ENCODE measurements around the gene ASCC1.
"Not testable (repeated sequence)": the region's sequence is repeated elsewhere in the genome, so short reads cannot be mapped to it uniquely, and the experiment has no call there.

Gene ASCC1

DNA sequence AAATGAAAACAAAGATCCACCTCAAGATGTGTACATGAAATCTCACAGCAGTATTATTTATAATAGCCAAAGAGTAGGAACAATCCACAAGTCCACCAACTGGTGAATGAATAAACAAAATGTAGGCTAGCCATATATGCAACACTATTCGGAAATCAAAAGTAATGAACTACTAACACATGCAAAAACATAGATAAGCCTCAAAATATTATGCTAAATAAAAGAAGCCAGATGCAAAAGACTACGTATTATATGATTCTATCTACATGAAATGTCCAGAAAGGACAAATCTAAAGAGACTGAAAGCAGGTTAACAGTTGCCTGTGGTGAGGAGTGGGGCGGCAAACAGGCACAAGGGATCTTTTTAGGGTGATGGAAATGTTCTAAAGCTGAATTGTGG lies 49.0 kb downstream of the ASCC1 start:
- DNase-seq, result no peak

DNA sequence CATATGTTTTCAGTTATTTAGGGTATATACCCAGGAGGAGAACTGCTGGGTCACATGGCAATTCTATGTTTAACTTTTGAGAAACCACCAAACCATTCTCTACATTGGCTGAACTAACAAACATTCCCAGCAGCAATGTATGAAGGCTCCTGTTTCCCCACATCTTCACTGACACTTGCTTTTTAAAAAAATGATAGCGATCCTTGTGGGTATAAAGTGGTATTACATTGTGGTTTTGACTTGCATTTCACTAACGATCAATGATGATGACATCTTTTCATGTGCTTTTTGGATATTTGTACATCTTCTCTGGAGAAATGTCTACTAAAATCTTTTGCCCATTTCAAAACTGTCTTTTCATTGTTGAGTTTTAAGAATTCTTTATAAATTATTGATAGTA lies 51.5 kb downstream of the ASCC1 start:
- DNase-seq, result no peak

DNA sequence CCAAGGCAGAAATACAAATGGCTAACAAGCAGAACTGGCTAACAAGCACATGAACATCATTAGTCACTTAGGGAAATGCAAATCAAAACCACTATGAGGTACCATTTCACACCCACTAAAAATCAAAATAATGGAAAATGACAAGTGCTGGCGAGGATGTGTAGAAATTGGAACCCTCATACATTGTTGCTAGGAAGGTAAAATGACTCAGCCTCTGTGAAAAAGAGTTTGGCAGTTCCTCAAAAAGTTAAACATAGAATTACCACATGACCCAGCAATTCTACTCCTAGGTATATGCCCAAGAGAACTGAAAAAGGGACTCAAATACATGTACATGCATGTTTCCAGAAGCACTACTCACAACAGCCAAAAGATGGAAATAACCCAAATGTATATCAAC lies 53.1 kb downstream of the ASCC1 start:
- peak; percentile 77 for DNase-seq

DNA sequence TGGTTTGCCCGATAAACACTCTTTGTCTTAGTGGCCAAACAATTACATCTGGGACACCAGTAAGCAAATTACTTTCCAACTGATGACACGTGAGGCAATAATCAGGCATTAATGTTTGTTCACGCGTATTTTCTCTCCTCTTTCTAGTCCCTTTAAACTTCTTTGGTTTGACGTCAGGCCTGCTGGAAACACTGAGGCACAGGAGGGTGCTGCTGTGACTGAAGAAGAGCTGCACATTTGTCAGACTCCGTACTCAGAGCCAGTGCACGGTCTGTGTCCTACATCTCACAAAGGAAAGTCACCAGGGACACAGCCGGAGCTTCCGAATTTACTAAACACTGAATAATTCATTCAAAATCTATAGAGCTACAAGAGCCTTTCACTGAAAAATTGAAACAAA lies 57.9 kb downstream of the ASCC1 start:
- no peak for DNase-seq

DNA sequence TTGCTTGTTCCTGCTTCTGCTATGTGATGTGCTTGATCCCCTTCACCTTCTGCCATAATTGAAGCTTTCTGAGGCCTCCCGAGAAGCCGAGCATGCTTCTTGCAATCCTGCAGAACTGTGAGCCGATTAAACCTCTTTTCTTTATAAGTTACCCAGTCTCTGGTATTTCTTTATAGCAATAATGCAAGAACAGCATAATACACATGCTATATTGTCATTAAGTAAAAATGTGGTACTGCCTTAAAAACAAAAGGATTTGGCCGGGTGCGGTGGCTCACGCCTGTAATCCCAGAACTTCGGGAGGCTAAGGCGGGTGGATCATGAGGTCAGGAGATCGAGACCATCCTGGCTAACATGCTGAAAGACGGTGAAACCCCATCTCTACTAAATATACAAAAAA lies 59.9 kb downstream of the ASCC1 start:
- DNase-seq, result no peak

DNA sequence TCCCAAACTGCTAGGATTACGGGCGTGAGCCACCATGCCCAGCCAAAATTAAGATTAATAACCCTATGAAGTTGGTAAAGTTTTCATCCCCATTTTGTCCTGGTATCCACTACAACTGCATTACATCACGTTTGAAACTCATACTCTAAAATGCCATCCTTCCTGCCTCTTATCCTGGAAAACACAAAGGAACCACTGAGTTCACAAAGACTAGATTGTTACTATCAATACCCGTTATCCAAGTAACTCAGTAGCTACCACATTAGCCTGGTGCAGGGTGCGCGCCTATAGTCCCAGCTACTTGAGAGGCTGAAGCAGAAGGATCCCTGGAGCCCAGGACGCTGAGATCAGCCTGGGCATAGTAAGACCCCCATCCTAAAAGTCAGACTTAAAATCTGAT lies 63.8 kb downstream of the ASCC1 start:
- no peak for DNase-seq

DNA sequence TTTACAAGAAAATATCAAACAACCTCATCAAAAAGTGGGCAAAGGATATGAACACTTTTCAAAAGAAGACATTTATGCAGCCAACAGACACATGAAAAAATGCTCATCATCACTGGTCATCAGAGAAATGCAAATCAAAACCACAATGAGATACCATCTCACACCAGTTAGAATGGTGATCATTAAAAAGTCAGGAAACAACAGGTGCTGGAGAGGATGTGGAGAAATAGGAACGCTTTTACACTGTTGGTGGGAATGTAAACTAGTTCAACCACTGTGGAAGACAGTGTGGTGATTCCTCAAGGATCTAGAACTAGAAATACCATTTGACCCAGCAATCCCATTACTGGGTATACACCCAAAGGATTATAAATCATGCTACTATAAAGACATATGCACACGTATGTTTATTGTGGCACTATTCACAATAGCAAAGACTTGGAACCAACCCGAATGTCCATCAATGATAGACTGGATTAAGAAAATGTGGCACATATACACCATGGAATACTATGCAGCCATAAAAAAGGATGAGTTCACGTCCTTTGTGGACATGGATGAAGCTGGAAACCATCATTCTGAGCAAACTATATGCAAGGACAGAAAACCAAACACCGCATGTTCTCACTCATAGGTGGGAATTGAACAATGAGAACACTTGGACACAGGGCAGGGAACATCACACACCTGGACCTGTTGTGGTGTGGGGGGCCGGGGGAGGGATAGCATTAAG lies 65.2 kb downstream of the ASCC1 start:
- DNase-seq, result not testable (repeated sequence)

DNA sequence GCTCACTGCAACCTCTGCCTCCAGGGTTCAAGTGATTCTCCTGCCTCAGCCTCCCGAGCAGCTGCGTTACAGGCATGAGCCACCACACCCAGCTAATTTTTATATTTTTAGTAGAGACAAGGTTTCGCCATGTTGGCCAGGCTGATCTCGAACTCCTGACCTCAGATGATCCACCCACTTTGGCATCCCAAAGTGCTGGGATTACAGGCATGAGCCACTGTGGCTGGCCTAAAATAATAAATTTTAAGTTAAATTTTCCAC lies 68.8 kb downstream of the ASCC1 start:
- DNase-seq, result not testable (repeated sequence)

DNA sequence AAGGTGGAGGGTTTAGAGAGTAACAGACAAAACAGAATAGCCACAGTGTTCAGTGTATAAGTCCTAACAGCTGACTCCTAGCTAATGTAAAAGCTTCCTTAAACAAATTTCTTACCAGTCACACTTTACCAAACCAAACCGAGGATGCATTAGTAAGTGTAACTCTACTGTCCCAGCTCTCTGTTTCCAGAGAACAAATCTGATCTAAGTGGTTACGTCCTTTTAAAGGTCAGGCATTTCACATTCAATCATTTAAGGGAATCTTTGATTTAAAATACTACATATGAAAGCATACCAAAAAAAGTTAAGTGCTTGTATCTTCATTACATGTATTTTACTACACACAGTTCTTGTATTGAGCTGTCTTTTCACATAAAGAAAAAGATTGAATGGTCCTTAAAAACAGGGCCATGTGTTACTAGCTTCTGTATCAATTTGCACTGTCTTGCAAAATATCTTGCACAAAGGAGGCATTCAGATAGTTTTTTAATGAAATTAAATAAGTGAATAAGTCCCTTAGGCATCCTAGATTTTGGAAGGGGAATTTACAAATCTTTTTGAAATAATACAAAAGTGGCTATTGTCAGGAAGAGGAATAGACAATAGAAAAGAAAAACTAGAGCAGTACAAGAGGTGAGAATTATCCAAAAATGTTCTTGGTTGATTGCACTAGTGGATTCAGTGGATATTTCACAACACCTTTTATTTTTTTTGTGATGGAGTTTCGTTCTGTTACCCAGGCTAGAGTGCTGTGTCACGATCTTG lies 69.3 kb downstream of the ASCC1 start:
- DNase-seq, result no peak

DNA sequence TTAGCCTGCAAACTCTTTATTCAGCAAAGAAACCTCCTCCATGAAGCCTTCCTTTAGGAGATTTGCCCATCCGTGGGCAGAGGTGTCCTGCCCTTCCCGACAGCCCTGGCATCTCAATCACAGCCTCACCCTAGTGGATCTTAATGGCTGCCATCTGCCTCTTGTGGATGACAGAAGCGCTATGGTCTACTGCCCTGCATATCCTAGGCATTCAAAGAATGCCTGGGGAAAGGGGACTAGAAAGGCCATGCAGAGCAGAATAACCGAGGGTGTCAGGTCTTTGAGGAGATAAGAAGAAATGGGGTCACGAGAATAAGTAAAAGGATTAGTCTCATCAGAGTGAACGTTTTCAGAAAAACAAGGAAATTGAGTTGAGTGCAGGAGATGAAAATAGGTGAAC lies 70.0 kb downstream of the ASCC1 start:
- DNase-seq, result no peak

DNA sequence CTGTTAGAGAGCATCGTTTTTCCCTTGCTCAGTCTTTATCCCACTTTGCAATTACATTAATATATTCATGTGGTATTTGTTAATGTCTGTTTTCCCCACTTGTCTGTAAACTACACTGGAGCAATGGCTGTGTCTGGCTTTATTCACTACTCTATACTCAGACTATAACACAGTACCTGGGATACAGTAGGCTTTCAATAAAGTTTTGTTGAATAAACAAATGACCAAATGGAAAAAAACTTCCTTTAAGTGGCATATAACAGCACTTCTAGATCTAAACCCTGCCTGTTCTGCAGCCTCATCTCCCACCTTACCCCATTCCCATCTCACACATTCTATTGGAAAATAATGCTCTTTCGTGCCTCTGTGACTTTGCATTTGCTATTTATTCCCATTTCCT lies 70.4 kb downstream of the ASCC1 start:
- DNase-seq, result no peak

DNA sequence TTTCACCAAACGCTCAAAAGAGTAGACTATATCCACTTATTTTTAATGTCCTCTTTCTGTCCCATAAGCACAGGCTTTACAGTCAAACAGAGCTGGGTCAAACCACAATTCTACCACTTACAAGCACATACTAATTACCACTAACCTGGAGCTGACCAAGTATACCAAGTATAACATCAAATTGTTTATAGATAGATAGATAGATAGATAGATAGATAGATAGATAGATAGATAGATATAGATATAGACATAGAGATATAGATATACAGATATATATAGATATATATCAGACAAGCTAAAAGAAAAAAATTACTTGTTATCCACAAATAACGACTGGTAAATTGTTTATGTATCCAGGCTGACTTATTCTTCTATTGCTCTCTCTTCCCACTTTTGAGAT lies 75.2 kb downstream of the ASCC1 start:
- DNase-seq, result no peak

DNA sequence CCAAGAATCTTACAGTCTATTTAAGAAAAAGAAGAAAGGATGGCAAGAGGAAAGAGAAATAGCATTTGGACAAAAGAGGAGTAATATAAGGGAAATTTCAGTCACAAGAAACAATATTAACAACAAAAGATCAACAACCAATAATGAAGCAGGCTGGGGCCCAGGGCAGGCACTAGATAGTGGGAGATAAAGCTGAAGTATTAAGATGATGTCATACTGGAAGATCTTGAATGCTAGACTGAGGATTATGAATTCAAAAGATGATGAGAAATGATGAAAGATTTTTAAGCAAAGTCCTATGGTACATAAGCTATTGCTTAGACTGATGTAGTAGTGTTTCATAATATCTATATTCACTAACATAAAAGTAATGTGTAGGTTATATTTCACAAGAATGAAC lies 75.9 kb downstream of the ASCC1 start:
- DNase-seq, result no peak

DNA sequence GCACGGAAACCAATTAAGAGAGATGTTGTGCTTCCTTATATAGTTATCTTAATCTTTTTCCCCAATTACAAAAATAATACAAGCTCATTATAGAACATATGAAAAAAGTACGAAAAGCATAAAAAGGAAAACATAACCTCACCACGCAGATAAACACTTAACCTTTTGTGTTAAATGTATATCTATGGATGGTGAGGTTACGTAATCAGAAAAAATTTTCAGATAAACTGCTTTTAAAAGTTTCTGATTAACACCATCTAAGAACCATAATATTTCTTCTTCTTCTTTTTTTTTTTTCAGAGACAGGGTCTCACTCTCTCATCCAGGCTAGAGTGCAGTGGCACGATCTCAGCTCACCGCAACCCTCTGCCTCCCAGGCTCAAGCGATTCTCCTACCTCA lies 78.5 kb downstream of the ASCC1 start:
- DNase-seq, result no peak

DNA sequence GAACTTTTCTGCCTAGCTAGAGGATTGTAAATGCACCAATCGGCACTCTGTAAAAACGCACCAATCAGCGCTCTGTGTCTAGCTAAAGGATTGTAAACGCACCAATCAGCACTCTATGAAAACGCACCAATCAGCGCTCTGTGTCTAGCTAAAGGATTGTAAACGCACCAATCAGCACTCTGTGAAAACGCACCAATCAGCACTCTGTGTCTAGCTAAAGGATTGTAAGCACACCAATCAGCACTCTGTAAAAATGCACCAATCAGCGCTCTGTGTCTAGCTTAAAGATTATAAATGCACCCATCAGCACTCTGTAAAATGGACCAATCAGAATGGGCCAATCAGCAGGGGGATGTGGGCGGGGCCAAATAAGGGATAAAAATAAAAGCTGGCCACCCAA lies 79.9 kb downstream of the ASCC1 start:
- DNase-seq, result not testable (repeated sequence)

DNA sequence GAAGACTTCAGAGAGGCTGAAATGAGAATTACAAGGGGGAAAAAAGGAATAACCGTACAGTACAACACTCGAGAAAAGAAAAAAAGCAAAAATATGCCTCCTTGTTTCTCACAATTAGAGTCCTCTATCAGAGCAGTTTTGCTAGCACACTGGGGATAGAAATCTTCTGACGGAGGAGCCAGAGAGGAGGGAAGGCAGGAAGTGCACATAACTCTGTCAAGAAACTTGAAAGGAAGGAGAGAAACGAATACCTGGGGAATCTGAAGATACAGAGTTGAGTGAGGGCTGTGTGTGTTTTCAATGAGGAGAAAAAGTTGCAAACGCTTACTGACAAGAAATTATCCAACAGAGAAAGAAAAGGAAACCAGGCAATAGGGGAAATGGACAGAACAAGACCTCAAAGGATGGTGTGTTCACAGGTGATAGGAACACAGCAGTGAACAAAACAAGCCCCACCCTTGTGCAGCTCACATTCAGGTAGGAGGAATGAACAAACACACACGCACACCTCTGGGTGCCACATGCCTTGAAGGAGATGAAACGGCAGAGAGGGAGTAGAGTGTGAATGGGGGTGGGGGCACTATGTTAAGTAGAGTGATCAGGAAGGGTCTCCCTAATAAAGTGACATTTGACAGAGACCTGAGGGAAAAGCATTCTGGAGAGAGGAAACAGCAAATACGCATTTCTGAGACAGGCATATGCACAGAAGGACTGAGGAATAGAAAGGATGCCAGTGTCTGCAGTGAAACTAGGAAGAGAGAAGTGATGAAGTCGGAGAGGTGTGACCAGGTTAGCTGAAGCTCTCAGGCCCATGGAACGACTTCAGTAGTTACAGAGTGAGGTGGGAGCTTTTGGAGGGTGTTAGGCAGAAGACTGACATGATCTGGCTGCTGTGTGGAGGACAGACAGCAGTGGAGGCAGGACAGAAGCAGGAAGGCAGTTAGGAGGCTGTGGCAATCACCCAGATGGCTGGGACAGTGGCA lies 81.0 kb downstream of the ASCC1 start:
- no peak for DNase-seq

DNA sequence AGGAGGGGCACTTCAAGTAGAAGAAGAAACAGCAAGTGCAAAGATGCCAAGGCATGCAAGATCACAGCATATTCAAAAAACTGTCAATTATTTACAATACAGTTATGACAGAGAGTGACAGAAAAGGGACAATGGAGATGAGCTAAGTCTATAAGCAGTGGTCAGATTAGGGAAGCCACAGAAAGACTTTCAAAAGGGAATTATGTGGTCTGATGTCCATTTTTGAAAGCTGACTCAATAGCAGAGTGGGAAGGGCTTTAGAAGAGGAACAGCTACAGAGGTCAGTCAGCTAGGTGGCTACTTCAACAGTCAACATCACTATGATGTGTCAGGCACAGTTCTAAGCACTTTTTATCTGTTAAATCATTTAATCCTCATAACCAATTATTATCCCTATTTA lies 82.6 kb downstream of the ASCC1 start:
- DNase-seq, result peak; percentile 72

DNA sequence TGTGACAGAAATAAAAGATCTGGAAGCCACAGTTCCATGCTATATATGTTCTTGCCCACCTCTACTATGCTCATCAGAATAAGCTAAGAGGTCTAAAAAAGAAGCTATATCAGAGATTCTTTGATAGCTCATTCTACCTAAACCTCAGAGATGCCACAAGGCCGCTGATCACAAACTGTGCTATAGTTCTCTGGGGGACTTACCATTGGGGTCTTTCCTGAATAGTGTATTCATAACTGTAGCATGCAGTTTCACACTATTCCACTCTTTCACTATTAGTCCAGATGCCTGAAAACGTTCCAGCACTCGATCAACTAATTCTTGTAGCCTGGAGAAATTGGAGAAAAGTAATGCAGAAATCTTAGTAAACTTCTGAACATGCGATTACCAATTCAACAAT lies 83.2 kb downstream of the ASCC1 start:
- no peak for DNase-seq

DNA sequence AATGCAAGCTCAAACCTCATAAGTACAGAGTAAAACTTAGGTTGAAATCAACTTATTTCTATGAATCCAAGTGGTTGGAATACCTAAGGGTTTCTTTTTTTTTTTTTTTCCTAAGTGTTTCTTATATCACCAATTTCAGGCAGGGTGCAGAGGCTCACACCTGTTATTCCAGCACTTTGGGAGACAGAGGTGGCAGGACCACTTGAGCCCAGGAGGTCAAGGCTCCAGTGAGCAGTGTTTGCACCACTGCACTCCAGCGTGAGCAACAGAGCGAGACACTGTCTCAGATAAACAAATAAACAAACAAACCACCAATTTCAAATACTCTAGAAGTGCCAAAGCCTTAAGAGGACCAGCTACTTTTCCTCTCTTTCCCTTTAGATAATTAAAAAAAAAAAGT lies 88.5 kb downstream of the ASCC1 start:
- DNase-seq, result no peak

DNA sequence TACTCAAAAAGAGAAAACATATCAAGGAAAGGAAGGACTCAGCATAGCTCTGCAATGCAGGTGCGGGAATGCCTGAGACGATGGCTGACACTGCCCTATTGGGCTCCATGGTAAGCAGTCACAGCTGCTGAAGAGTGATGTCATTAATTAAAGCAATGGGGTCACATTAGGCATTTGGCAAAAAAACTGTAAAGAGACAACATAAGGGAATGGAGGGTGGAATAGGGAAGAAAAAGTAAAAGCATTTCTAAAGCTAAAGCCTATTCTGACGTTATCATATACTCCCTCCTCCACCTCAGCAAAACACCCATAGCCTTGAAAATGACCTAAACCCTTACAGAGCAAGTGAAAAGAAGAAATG lies 89.2 kb downstream of the ASCC1 start:
- no peak for DNase-seq

DNA sequence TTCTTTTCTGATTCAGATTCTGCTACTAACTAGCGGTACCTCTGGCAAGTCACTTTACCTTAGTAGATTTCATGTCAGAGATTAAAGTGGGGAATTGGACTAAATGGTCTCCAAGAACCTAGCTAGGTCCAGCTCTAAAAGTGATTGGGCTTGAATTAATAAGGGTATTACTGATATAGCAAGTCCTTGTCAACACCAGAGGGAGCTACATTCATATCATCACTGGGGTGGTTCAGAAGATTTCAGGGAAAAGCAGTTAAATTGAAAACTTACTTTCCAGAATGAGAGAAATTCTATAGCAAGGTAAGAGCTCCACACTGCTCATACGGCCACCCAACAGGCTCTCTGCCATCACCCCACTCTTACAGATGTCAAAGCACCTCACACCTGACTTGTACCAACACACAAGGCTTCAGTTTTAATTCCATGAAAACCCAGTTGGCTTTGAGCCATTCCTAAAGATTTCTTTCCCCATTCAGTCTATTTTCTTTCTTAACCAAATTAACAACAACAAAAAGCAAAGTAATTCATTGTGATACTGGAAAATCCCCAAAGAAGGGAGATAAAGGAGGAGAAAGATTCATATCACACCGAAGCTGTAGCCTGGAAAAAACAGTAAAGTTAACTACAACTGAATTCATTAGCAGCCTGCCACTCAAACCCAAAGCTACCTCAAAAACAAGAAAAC lies 89.7 kb downstream of the ASCC1 start:
- DNase-seq, result peak; percentile 57

DNA sequence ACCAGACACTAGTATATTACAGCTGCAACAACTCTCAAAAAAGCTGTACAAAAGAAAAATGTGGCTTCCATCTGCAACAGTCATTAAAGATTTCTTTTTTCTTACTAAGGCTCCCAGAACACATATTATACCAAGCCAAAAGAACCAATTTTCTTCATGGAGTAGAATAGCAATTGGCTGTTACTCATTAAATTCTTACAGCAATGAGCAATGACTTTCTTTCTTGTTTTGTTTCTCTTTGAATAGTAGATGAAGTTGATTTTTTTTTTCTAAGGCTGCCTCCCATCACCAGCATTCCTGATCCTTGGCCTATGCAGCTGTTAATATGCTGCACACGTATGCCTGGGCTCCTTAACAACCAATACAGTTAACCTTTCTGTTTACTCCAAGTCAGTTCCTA lies 91.1 kb downstream of the ASCC1 start:
- no peak for DNase-seq

DNA sequence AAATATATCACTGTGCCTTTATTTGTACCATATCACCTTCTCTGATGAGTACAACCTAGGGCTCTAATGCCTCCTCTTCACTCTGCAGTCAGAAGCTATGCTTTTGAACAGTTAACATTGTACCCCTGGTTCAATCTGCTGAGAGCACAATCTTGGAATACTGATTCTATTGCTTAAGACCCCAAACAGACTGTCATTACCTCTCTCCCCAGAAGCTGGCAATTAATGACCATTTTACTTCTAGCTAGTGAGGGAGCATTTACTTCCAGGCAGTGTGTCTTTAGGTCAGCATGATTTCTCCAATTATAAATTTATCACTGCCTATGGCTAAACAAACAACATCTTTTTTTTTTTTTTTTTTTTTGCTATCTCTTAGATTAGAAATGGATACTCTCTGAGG lies 91.7 kb downstream of the ASCC1 start:
- no peak for DNase-seq
